GM12801 (cell line): ENCODE measurements around the gene MBP.

Experiments used
- CTCF ChIP-seq: IDR thresholded peaks from one replicate; pipeline ENCODE4 v1.5.1; 2011; ENCODE audit warnings: control low read depth; ENCODE audit not compliant: insufficient read length; ENCODE audit errors: extremely low read depth

MBP gene

DNA sequence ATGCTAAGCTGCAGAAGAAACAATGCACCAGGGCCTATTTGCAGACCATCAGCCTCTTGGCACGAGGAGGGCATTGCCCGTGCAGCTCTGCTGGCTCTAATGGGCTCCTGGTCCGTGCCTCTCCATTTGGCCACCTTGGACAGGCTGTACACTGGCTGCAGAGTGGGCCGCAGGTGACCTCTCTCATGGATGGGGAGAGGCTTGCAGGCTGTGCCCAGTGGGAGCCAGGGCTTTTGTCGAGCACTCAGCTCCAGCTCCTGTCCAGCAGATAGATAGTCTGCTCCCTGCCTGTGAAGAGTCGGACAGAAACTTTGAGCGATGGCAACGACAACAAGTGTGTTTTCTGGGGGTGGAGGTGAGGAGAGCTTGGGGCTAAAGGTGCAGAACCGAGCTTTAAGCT, 100.9 kb downstream of the MBP start:
- no peak for TF ChIP-seq CTCF

DNA sequence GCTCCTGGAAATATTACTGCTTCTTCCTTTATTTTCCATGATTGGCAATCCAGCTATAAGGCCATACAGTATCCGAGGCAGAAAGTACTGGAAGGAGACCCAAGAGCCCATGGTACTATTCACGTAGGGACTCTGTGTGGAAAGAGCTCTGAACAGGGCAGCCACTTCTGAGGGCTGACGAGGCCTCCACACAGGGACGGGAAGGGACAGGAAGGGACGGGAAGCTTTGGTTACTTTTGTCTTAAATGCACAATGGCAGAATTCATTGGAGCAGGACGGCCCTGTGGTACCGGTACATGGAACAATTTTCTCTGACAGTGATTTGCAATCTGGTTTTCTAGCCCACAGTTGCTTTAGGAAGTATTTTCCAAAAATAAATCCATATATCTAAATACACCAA, 102.4 kb downstream of the MBP start:
- TF ChIP-seq CTCF = no peak

GRCh38 chr18:77025831-77026363, 106.7 kb downstream of the MBP start:
- no peak for TF ChIP-seq CTCF

GRCh38 chr18:77025123-77025522, 107.5 kb downstream of the MBP start:
- no peak for TF ChIP-seq CTCF

- no peak for TF ChIP-seq CTCF
These were observed 108.1 kb downstream of the MBP start for GRCh38 chr18:77024476-77024875.

- no peak for TF ChIP-seq CTCF
These were observed 109.3 kb downstream of the MBP start for GRCh38 chr18:77023102-77023782.

GRCh38 chr18:77022556-77022955, 110.0 kb downstream of the MBP start:
- no peak for TF ChIP-seq CTCF
